Measurements from ENCODE around the gene EPDR1.

Gene EPDR1

GRCh38 chr7:37920305-37920848 lies at the start of gene EPDR1:
TSS of gene EPDR1 (plus strand) at chr7:37920640. CDS start at chr7:37920940, 300 bp downstream.
- DNase-seq (ENCODE audit: low read depth), result no peak

GRCh38 chr7:37882086-37882485 lies 38.4 kb upstream of the EPDR1 start:
- no peak for DNase-seq (ENCODE audit: low read depth)

GRCh38 chr7:37893359-37893758 lies 27.1 kb upstream of the EPDR1 start:
- DNase-seq (ENCODE audit: low read depth), result no peak

DNA sequence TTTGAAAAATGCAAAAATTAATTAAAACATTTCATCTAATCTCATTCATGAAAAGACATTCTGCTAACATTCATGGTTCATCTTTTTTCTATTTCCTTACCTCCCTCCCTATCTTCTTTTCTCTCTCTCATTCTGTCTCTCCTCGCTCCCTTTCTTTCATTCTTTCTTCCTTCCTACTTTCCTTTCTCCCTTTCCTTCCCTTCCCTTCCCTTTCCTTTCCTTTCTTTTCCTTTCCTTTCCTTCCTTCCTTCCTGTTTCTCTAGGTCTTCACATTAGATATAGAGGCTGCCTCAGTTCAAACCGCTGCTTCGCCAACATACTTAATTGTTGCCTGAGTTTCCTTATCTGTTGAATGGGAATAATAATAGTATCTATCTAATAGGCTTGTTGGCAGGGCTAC lies 25.8 kb upstream of the EPDR1 start:
- no peak for DNase-seq (ENCODE audit: low read depth)

GRCh38 chr7:37899712-37900247 lies 20.7 kb upstream of the EPDR1 start:
- no peak for DNase-seq (ENCODE audit: low read depth)

DNA sequence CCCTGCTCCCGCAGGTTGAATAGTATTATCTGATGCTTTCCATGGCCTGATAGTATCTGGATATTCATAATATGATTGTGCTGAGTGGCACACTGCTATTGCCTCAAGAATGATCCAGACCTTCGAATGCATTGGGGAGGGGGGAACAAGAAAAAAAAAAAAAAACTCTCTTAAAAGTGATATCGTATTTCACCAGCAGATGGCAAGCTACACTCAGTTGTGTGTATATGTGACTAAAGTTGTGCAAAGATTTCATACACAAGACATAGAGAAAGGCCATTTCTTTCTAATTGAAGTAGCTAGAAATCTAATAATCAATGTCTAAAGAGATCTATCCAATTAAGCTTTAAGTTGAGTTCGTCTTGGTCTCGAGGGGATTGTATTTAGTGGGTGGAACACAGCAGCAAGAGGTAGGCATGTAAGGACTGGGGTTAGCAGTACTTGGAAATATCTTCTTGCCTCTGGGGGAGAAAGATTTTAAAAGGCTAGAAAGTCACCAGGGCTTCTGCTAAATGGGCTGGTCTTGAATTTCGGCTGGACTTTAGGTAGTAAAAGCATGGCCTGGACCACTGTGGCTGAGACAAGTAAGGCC lies 19.1 kb upstream of the EPDR1 start:
- no peak for DNase-seq (ENCODE audit: low read depth)

DNA sequence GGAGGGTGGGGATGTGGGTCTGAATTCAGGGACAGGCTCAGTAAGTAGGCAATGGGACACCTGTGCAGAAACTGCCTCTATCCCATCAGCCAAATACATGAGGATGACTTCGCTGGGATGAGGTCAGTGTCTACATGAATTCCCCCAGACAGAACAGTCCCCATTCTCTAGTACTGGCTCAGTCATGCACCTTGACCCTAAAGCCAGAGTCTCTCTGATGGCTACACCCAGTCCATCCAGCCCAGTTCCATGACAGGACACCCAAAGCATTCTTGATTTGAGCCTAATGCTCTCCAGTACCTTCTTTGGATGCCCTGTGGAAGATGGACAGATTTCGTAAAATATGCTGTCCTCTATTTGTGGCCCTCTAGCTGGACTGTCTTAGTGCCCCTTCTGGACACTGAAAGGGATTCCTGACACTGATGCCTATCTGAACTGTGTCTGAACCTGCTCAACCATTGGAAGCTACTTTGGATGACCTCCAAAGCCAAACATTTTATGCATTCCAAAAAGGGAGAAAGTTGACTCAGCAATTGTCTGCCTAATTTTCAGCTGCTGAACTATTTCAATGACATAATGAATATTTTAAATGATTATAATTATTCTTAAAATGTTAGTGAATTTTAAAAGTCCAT lies 18.4 kb upstream of the EPDR1 start:
- no peak for DNase-seq (ENCODE audit: low read depth)

DNA sequence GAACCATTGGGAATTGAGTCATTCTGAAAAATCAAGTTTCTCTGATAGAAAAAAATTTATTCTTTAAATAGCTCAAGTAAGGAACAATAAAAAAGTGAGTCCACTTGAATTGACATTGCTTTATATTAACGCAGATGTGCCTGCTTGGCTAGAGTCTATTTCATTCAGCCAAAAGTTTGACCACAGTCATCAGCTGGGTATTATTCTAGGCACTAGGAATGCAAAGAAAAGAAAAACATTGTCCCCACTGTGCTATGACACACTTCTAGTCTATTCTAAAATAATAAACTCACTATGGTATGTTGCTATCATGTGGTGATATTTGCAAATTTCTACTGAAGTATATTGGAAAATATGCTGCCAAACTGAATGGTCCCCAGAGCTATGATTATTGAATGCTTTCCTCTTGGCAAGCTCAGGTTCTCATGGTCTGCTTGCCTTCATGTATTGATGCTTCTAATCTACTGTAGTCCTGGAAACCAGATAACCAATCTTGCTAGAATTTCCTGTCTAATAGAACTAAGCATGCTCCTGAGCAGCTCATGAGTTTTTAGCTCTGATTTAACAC lies 12.1 kb upstream of the EPDR1 start:
- no peak for DNase-seq (ENCODE audit: low read depth)

DNA sequence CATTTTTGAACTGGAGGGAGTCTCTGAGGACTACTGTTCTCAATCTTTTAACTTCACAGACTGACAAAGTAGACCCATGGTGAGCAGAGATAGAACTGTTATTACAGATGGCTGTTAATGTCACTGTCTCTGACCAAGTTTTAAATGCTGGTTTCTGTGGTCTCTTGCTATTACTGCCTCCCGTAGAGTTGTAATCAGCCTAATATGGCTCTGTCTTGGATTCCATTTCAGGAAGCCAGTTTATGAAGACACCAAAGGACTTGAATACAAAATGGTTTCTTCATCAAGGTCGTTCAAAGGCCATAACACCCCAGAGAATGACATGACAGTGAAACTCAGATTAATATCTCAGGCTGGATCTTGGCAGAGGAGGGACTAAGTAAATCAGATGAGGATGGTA lies 7.7 kb upstream of the EPDR1 start:
- no peak for DNase-seq (ENCODE audit: low read depth)

DNA sequence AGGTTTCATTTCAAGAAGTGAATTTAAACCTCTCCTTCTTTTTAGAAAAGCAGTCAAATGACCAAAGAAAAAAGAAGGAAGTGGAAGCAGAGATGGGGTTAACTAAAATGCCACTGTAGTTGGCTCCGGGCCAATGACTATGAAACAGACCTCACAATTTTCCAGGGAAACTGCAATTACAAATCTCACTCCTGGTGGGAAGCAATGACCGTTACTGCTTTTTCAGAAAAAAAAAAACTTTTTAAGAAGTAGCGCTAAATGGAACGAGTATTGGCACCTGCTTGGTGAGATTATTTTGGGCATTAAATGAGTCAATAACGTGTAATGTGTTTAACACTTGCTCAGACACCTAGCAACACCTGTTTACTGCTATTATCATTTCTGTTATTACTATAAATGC lies 5.0 kb upstream of the EPDR1 start:
- DNase-seq (ENCODE audit: low read depth), result no peak

GRCh38 chr7:37916017-37916672 lies 4.3 kb upstream of the EPDR1 start:
- DNase-seq (ENCODE audit: low read depth), result no peak

DNA sequence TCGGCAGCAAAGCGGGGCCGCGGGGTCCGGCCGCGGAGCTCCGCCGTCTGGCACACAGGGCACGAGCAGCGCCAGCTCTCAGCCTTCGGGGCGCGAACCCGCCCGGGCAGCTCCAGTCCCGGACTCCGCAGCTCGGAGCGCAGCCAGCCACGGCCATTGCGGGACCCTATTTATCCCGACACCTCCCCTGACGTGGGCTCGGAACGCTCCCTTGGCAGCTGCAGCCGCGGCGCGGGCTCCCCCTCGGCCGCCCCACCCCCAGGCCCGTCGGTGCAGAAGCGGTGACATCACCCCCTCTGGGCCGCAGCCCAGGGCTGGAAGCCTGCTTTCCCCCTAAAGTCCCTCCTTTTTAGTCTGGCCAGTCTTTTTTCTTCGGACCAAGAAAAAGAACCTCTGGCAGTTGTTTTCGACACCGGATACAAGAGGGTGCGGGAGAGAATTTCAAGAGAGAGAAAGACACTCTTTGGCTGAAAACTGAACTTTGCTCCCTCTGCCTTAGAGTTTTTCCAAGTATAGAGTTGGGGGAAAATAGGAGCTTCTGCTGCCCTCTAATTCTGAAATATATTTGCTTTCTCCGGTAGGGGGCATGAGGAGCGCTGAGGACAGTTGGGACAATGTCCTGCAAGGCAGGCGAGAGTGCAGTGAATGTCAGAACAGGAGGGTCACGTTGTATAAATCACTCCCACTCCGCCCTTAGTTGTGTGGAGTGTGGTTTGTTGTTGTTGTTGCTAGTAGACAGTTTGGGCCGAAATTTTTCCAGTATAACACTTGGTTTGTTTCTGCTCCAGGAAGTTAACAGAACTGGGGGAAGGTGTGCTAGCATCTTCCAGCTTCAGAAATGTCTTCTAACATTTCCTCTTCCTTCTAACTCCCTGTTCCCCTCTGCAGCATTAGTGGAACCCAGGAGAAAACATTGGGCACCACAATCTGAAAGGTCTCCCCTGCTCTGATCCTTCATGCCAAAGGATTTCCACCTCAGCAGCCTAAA lies 3.5 kb upstream of the EPDR1 start, which contains the start of gene SFRP4:
Gene SFRP4 (minus strand): TSS at position 145 of the 988 bp plus-strand sequence. CDS start 280 bp downstream, outside the sequence.
- no peak for DNase-seq (ENCODE audit: low read depth)

DNA sequence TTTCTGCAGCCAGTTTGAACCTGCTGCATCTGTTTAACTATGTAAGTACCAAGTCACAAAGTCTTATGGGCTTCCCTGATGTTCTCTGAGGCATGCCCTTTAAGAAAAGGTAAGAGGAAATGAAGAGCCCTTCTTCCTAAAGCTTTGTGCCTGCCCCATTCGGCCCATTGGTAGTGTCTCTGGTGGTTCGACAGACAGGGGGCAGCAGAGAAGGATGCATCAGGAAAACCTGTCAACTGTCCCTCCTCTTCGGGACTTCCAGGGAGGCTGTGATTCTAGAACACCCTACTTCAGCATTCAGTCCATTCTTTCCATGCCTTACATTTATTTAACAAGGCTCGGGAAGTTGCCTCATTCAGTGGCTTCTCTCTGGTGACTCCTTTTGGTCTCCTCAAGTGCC lies 1.9 kb upstream of the EPDR1 start:
- no peak for DNase-seq (ENCODE audit: low read depth)

- no peak for DNase-seq (ENCODE audit: low read depth)
These were observed 687 bp downstream of the EPDR1 start for GRCh38 chr7:37920849-37921805.

- DNase-seq (ENCODE audit: low read depth), result no peak
These were observed 1.4 kb downstream of the EPDR1 start for GRCh38 chr7:37921876-37922275.

GRCh38 chr7:37923996-37924395 lies 3.6 kb downstream of the EPDR1 start:
- DNase-seq (ENCODE audit: low read depth), result no peak

- no peak for DNase-seq (ENCODE audit: low read depth)
These were observed 4.1 kb downstream of the EPDR1 start for GRCh38 chr7:37924491-37925041.

GRCh38 chr7:37925620-37926019 lies 5.2 kb downstream of the EPDR1 start:
- DNase-seq (ENCODE audit: low read depth), result no peak

DNA sequence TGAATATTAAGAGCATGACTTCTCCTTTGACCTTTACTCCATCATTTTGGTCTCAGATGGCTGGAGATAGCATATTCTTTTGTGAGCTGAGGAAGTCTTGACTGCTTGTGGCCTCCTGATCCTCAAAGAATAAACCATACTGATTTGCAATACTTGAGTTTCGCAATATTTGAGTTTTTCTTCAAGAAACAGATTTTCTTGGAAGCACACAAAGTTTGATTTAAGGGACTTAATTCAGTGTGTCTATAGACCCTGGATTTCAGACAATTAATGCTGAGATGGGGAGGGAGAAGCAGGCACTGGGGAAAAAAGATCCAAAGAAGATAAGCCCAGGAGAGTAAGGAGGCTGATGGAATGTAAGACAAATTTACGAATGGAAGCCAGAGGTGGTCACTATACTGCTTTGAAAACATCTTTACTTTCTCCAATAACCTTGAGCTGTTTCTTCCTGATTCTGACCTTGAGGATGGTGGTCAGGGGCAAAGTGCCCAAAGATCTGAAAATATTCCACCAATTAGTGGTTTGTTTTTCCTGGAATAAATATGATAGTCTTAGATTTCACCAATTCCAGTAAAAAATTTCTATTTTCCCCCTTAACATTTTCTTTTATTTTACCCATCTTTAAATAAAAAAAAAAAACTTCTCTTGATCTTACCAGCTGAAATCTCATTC lies 7.5 kb downstream of the EPDR1 start:
- no peak for DNase-seq (ENCODE audit: low read depth)
